Measurements from ENCODE around the gene NDRG4. TPM values are rescaled to one million over a fixed set of nuclear protein-coding genes. Genes with fewer than 3 reads are reported as not detected.

Gene NDRG4
- total RNA-seq, 4 donors from 2014 or later, result 0.60 to 64.7 (median 4.4) TPM

DNA sequence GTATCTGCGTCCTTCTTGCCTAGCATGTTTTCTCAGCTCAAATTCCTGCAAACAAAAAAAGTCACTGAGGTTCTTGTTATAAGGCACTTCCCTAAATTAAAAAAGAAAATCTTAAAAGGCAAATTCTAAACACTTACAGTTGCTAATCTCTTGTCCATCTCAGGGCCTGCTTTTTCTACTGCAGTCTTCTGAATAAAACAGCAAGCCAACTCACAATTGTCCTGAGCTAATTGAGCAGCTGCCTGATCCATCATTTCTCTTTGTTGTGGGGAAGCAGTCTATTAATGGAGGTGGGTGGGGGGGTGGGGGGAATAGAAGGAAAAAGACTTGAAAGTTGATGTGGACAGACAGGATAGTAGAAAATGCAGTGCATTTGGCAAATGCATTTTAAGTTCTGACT lies 42.3 kb downstream of the NDRG4 start:
- H3K4me1 ChIP-seq, result no peaks in the 10 kb centered on the region
- no peak overlapping the region for H3K4me3 ChIP-seq
- TF ChIP-seq EP300 (IDR thresholded peaks at IDR 0.05; ENCODE audit: low read depth), result no peak
- no peak for TF ChIP-seq POLR2AphosphoS5 (IDR thresholded peaks at IDR 0.05)
- no peak for TF ChIP-seq POLR2A (IDR thresholded peaks at IDR 0.05)
- TF ChIP-seq, protein P1, sequence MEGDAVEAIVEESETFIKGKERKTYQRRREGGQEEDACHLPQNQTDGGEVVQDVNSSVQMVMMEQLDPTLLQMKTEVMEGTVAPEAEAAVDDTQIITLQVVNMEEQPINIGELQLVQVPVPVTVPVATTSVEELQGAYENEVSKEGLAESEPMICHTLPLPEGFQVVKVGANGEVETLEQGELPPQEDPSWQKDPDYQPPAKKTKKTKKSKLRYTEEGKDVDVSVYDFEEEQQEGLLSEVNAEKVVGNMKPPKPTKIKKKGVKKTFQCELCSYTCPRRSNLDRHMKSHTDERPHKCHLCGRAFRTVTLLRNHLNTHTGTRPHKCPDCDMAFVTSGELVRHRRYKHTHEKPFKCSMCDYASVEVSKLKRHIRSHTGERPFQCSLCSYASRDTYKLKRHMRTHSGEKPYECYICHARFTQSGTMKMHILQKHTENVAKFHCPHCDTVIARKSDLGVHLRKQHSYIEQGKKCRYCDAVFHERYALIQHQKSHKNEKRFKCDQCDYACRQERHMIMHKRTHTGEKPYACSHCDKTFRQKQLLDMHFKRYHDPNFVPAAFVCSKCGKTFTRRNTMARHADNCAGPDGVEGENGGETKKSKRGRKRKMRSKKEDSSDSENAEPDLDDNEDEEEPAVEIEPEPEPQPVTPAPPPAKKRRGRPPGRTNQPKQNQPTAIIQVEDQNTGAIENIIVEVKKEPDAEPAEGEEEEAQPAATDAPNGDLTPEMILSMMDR (IDR thresholded peaks at IDR 0.05), result no peak
- intact Hi-C loops (cut with DNase I; ENCODE audit: low total_unique reads), result no loop called here
- WGBS, 2 donors (ENCODE audit: low coverage in 1 of 2), result 93 to 100% methylated on average over 1 of the region's 1 CpG
- H3K27ac ChIP-seq, result no peak overlapping the region
- in situ Hi-C loops (cut with MboI; ENCODE audit: low pct_ligation_motif_present in 1 of 4, low pct_unique_long_range_greater_than_20kb in 1 of 4, low sequenced_read_pairs in 3 of 4), result no loop called here
- no peaks in the 10 kb centered on the region for H3K9me3 ChIP-seq
- H3K27me3 ChIP-seq, result no peaks in the 10 kb centered on the region
- no peak for DNase-seq
- peaks cover 0 to 100% (median 52%) of the 10 kb centered on the region in 4 donors for H3K36me3 ChIP-seq

DNA sequence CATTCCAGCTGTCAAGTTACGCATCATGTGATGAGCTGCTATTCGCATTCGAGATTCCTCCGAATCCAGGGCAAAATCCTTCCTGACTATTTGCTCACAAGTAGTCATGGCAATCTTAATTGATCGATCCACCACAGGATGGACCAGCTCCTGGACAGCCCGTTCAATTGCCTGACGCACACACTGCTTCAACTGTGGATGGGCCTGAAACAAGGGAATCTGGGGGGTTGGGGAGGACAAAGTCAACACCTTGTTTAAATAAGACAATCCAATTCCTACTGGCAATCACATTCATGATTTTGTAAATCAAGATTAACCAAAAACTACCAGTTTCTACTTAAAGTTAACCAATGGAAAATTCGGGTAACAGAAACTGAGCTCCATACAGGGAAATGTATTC lies 43.7 kb downstream of the NDRG4 start:
- Histone ChIP-seq H3K4me1 (no peaks in the 10 kb centered on the region), H3K9me3 (no peaks in the 10 kb centered on the region), H3K27me3 (no peaks in the 10 kb centered on the region), H3K4me3 (no peak overlapping the region), H3K27ac (no peak overlapping the region), H3K36me3 (peaks cover 0 to 93% (median 47%) of the 10 kb centered on the region in 4 donors)
- intact Hi-C loops (cut with DNase I; ENCODE audit: low total_unique reads) (no loop called here), in situ Hi-C loops (cut with MboI; ENCODE audit: low pct_ligation_motif_present in 1 of 4, low pct_unique_long_range_greater_than_20kb in 1 of 4, low sequenced_read_pairs in 3 of 4) (no loop called here)
- WGBS, 2 donors (ENCODE audit: low coverage in 1 of 2), result 93 to 96% methylated on average over 5 to 8 of the region's 8 CpGs
- no peak for DNase-seq
- TF ChIP-seq, protein P1 (IDR thresholded peaks at IDR 0.05), result no peak

DNA sequence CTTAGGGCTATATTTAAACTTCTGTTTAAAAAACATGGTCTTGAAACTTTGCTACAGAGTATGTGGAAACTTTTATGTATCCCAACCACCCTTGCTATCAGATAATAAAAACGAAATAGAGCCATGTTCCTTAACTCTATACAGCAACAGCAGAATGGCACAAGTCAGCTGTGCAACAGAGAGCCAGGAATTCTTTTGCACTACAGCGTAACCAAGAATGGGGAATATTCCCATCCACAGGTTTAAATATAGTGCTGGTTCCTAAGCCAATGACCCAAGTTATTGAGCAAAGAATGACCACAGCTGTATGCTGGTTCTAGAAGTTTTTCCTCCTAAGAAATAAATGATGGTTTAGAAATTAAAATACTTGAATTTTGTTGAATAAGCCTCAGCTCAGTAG lies 48.4 kb downstream of the NDRG4 start:
- H3K27me3 ChIP-seq, result no peaks in the 10 kb centered on the region
- in situ Hi-C loops (cut with MboI; ENCODE audit: low pct_ligation_motif_present in 1 of 4, low pct_unique_long_range_greater_than_20kb in 1 of 4, low sequenced_read_pairs in 3 of 4), result no loop called here
- intact Hi-C loops (cut with DNase I; ENCODE audit: low total_unique reads), result no loop called here
- WGBS, 2 donors (ENCODE audit: low coverage in 1 of 2), result 60 to 66% methylated on average over 2 of the region's 2 CpGs
- H3K36me3 ChIP-seq, result peaks cover 0 to 84% (median 39%) of the 10 kb centered on the region in 4 donors
- H3K4me3 ChIP-seq, result no peak overlapping the region
- DNase-seq, result no peak
- TF ChIP-seq, protein P1 (IDR thresholded peaks at IDR 0.05), result no peak
- no peak for TF ChIP-seq POLR2AphosphoS5 (IDR thresholded peaks at IDR 0.05)
- TF ChIP-seq POLR2A (IDR thresholded peaks at IDR 0.05), result no peak
- H3K9me3 ChIP-seq, result no peaks in the 10 kb centered on the region
- no peak overlapping the region for H3K27ac ChIP-seq
- no peaks in the 10 kb centered on the region for H3K4me1 ChIP-seq

DNA sequence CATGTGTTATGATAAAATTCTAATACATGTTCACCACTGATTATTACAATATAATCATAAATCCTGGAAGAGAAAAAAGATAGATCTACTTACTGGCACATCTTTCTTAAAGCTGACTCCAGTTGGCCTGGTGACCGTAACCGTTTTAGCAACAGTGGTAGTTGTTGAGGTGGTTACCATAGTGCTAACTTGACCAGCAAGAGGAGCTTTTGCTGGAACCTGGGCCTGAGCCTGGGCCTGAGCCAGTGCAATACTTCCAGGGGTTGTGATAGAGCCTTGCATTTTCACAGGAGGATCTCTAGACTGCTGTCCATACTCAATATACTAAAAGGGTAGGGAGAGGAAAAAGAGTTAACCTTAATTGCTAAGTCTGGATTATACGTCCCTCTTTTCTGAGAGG lies 51.6 kb downstream of the NDRG4 start:
- DNase-seq, result no peak
- in situ Hi-C loops (cut with MboI; ENCODE audit: low pct_ligation_motif_present in 1 of 4, low pct_unique_long_range_greater_than_20kb in 1 of 4, low sequenced_read_pairs in 3 of 4), result no loop called here

More for the DNA sequence above, 51.6 kb downstream of the NDRG4 start:
- intact Hi-C loops (cut with DNase I; ENCODE audit: low total_unique reads), result no loop called here
- H3K27me3 ChIP-seq, result no peaks in the 10 kb centered on the region
- H3K27ac ChIP-seq, result no peak overlapping the region
- WGBS, 2 donors (ENCODE audit: low coverage in 1 of 2), result 60 to 69% methylated on average over 3 of the region's 3 CpGs
- H3K4me1 ChIP-seq, result no peaks in the 10 kb centered on the region
- TF ChIP-seq, protein P1 (IDR thresholded peaks at IDR 0.05), result no peak
- TF ChIP-seq POLR2A (IDR thresholded peaks at IDR 0.05) (no peak), POLR2AphosphoS5 (IDR thresholded peaks at IDR 0.05) (no peak), EP300 (IDR thresholded peaks at IDR 0.05; ENCODE audit: low read depth) (no peak)
- H3K4me3 ChIP-seq, result no peak overlapping the region
- H3K36me3 ChIP-seq, result peaks cover 2 to 82% (median 38%) of the 10 kb centered on the region in 4 donors
- no peaks in the 10 kb centered on the region for H3K9me3 ChIP-seq

All from transverse colon (tissue), 4 donors.